Suprapubic skin (tissue), 3 donors: ENCODE results near the gene SND1.

Source experiments
- POLR2AphosphoS5 ChIP-seq, 3 donors: sonication (generic); formaldehyde crosslinking; IDR thresholded peaks; one replicate each; pipeline ENCODE4 v1.6.1; 2017; ENCODE audit warnings: antibody characterized with exemption in 3 of 3
- TF ChIP-seq, protein P1 (sequence below), 2 donors: fragments of 200-600 bp in 1 of 2; fragments of 450-650 bp in 1 of 2; sonication (generic) in 1 of 2; IDR thresholded peaks; one replicate each; pipeline ENCODE4 v1.5.1; 2016 to 2019; ENCODE audit warnings: antibody characterized with exemption in 2 of 2, mild to moderate bottlenecking in 1 of 2, moderate library complexity in 1 of 2

DNA sequence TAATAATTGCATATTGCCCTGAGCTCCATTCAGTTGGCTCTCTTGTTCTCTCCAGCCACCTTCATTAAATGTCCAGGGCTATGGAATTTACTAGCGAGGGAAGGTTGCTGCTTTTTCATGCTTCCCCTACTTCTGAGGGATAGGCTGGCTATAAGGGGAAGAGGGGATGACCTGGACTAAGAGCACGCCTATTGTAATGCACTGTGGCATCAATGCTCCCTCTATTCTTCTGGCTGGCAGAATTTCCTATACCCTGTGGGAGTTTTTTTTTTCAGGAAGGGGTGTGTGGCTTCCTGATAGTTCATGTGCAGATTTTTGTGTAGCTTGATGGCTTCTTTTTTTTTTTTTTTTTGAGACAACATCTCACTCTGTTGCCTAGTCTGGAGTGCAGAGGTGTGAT lies 155.8 kb downstream of the SND1 start:
- TF ChIP-seq, protein P1, sequence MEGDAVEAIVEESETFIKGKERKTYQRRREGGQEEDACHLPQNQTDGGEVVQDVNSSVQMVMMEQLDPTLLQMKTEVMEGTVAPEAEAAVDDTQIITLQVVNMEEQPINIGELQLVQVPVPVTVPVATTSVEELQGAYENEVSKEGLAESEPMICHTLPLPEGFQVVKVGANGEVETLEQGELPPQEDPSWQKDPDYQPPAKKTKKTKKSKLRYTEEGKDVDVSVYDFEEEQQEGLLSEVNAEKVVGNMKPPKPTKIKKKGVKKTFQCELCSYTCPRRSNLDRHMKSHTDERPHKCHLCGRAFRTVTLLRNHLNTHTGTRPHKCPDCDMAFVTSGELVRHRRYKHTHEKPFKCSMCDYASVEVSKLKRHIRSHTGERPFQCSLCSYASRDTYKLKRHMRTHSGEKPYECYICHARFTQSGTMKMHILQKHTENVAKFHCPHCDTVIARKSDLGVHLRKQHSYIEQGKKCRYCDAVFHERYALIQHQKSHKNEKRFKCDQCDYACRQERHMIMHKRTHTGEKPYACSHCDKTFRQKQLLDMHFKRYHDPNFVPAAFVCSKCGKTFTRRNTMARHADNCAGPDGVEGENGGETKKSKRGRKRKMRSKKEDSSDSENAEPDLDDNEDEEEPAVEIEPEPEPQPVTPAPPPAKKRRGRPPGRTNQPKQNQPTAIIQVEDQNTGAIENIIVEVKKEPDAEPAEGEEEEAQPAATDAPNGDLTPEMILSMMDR (IDR thresholded peaks at IDR 0.05), result no peak
- no peak for TF ChIP-seq POLR2AphosphoS5 (IDR thresholded peaks at IDR 0.05)
